HS-5 (cell line): ENCODE results near the gene CLNK.

Source experiments
- DNase-seq: peaks from one replicate; pipeline ENCODE4 v3.0.0-alpha.2; 2012; ENCODE audit warnings: low read depth

CLNK gene

GRCh38 chr4:10456595-10457254 lies 227.8 kb downstream of the CLNK start:
- no peak for DNase-seq

DNA sequence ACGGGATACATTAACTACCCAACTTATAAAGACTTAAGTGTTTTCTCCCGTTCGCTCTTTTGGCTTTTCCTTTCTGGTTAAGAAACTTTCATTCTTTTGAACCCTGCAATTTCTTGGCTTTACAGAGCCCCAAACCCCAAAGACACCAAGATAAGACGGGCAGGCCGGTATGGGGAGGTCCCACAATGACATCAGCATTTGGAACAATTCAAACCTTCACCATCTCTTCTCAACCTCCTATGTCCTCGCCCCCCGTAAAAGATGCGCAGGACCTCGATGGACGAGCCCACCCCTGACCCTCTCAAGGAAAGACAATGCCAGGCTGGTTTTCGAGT lies 228.3 kb downstream of the CLNK start:
- DNase-seq: no peak

- DNase-seq: no peak
These were observed 229.4 kb downstream of the CLNK start for GRCh38 chr4:10455133-10455532.

GRCh38 chr4:10454726-10455125 lies 229.8 kb downstream of the CLNK start:
- no peak for DNase-seq

DNA sequence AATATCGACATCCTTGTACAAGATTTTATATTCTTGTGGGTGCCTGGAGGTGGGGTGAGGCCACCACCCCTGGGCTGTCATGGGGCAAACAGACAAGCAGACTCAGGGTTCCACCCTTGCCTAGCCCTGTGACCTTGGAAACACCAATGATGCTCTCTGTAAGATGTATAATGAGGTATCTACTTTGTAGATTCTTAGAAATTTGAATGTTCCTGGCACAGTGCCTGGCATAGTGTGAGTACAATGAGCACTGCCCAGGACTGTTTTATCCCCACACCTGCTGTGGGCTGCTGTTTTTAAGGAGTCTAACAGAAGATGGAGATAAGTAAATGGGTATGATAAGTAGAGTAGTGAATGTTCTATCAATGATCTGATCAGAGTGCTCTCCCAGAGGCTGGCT lies 230.4 kb downstream of the CLNK start:
- no peak for DNase-seq

- no peak for DNase-seq
These were observed 235.6 kb downstream of the CLNK start for GRCh38 chr4:10448991-10449390.

DNA sequence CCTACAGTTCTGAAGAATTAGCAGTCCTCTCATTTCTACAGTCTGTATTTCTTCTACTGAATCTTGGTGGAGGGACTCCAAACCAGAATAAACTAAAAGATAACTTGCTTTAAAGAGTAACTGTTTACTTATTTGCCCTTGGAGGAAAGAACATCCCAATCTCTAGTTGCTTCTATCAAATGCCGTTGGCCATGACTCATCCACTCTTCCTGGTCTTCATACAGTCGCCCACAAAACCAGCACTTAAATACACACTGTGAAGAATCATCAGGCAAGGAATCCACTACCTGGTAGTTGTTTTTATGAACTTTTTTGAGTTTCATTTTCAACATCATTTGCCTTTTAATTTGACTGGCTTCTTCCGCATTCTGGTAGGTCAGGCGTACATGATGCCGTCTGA lies 241.6 kb downstream of the CLNK start:
- no peak for DNase-seq

GRCh38 chr4:10441512-10441911 lies 243.1 kb downstream of the CLNK start:
- no peak for DNase-seq

DNA sequence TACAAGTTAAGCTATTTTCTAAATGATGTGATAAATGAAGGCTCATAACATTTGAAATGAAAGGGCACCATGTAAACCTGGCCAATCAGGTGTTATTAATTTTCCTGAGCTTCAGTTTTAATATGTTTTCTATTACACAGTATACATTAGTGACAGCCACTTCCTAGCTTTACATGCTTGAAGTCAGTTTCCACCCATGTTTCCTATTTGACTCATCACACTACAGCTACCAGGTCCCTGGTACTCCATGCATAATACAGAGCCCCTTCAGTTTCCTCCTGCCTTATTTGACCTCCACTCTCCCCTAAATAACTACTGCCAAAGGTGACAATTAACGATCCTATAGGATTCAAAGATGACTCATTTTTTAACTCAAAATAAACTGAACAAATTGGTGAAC lies 245.6 kb downstream of the CLNK start:
- no peak for DNase-seq

- no peak for DNase-seq
These were observed 246.8 kb downstream of the CLNK start for GRCh38 chr4:10437735-10438134.
